ENCODE measurements around the gene PPP1R9A.

The PPP1R9A gene

GRCh38 chr7:95342642-95343307 is 435.4 kb downstream of the PPP1R9A start:
- TF ChIP-seq, protein P1, sequence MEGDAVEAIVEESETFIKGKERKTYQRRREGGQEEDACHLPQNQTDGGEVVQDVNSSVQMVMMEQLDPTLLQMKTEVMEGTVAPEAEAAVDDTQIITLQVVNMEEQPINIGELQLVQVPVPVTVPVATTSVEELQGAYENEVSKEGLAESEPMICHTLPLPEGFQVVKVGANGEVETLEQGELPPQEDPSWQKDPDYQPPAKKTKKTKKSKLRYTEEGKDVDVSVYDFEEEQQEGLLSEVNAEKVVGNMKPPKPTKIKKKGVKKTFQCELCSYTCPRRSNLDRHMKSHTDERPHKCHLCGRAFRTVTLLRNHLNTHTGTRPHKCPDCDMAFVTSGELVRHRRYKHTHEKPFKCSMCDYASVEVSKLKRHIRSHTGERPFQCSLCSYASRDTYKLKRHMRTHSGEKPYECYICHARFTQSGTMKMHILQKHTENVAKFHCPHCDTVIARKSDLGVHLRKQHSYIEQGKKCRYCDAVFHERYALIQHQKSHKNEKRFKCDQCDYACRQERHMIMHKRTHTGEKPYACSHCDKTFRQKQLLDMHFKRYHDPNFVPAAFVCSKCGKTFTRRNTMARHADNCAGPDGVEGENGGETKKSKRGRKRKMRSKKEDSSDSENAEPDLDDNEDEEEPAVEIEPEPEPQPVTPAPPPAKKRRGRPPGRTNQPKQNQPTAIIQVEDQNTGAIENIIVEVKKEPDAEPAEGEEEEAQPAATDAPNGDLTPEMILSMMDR (IDR thresholded peaks at IDR 0.05; ENCODE audit: low read length, missing control alignments): no peak

More at GRCh38 chr7:95342642-95343307, 435.4 kb downstream of the PPP1R9A start:
- no peak overlapping the region for H3K4me3 ChIP-seq (replicated peaks; ENCODE audit: low read depth, low read length)
- no peak for DNase-seq (ENCODE audit: low read depth)

Measured in fibroblast of pulmonary artery (primary cell).